H9 (cell line): ENCODE data around the gene VIM. TPM values are rescaled to one million over a fixed set of nuclear protein-coding genes. Genes with fewer than 3 reads are reported as not detected.

ENCODE experiments used
- DNase-seq: peaks from one replicate; pipeline ENCODE4 v3.0.0-alpha.2; 2017
- H2AFZ ChIP-seq: one replicate; pipeline ENCODE4 v1.6.1; 2013; ENCODE audit warnings: mild to moderate bottlenecking, low read length, control low read depth, moderate library complexity
- H2AK5ac ChIP-seq: 2 replicates; pipeline ENCODE4 v1.6.1; 2013; ENCODE audit warnings: low read length, control low read depth, mixed read lengths; ENCODE audit not compliant: insufficient read length
- H2BK120ac ChIP-seq: one replicate; pipeline ENCODE4 v1.6.1; 2013; ENCODE audit warnings: low read depth, mild to moderate bottlenecking, low read length, control low read depth, inconsistent platforms; ENCODE audit not compliant: poor library complexity, severe bottlenecking
- H2BK12ac ChIP-seq: 2 replicates; pipeline ENCODE4 v1.6.1; 2013; ENCODE audit warnings: low read length, control low read depth, mixed read lengths, low read depth; ENCODE audit not compliant: insufficient read length
- H2BK15ac ChIP-seq: 2 replicates; pipeline ENCODE4 v1.6.1; 2013; ENCODE audit warnings: low read depth, low read length, control low read depth
- H2BK20ac ChIP-seq: one replicate; pipeline ENCODE4 v1.6.1; 2013; ENCODE audit warnings: low read depth, mild to moderate bottlenecking, low read length, control low read depth, inconsistent platforms; ENCODE audit not compliant: poor library complexity, severe bottlenecking
- H2BK5ac ChIP-seq: 2 replicates; pipeline ENCODE4 v1.6.1; 2013; ENCODE audit warnings: low read length, control low read depth, mixed read lengths; ENCODE audit not compliant: insufficient read length
- H3K14ac ChIP-seq: 2 replicates; pipeline ENCODE4 v1.6.1; 2013; ENCODE audit warnings: low read length, control low read depth; ENCODE audit not compliant: insufficient read depth
- H3K18ac ChIP-seq: 2 replicates; pipeline ENCODE4 v1.6.1; 2013; ENCODE audit warnings: low read depth, mild to moderate bottlenecking, mixed read lengths, low read length, control low read depth; ENCODE audit not compliant: insufficient read length
- H3K23ac ChIP-seq: 2 replicates; pipeline ENCODE4 v1.6.1; 2013; ENCODE audit warnings: low read length, control low read depth, mixed read lengths, low read depth; ENCODE audit not compliant: insufficient read length
- H3K23me2 ChIP-seq: 2 replicates; pipeline ENCODE4 v1.6.1; 2013; ENCODE audit warnings: low read depth, mild to moderate bottlenecking, mixed read lengths, low read length, control low read depth; ENCODE audit not compliant: insufficient read length, poor library complexity, severe bottlenecking
- H3K27ac ChIP-seq: 2 replicates; pipeline ENCODE4 v1.5.1; 2013; ENCODE audit warnings: low read length, control low read depth, mixed read lengths, low read depth; ENCODE audit not compliant: insufficient read length
- H3K27me3 ChIP-seq: 2 replicates; pipeline ENCODE4 v1.6.1; 2013; ENCODE audit warnings: low read length, control low read depth, inconsistent platforms; ENCODE audit not compliant: insufficient read depth
- H3K4ac ChIP-seq: 2 replicates; pipeline ENCODE4 v1.6.1; 2013; ENCODE audit warnings: low read depth, mild to moderate bottlenecking, control low read depth, inconsistent platforms, low read length, moderate library complexity
- H3K4me1 ChIP-seq: 2 replicates; pipeline ENCODE4 v1.6.1; 2013; ENCODE audit warnings: low read length, control low read depth, inconsistent platforms; ENCODE audit not compliant: insufficient read depth
- H3K4me2 ChIP-seq: 2 replicates; pipeline ENCODE4 v1.6.1; 2013; ENCODE audit warnings: low read length, control low read depth, mixed read lengths; ENCODE audit not compliant: insufficient read length, insufficient read depth
- H3K56ac ChIP-seq: 2 replicates; pipeline ENCODE4 v1.6.1; 2013; ENCODE audit warnings: low read depth, mild to moderate bottlenecking, mixed read lengths, low read length, control low read depth; ENCODE audit not compliant: insufficient read length
- H3K79me1 ChIP-seq: 2 replicates; pipeline ENCODE4 v1.6.1; 2013; ENCODE audit warnings: low read depth, mild to moderate bottlenecking, moderate library complexity, low read length, control low read depth, inconsistent platforms; ENCODE audit not compliant: insufficient read depth, poor library complexity, severe bottlenecking
- H3K79me2 ChIP-seq: 2 replicates; pipeline ENCODE4 v1.6.1; 2013; ENCODE audit warnings: low read length, control low read depth, inconsistent platforms; ENCODE audit not compliant: insufficient read depth
- H3K9ac ChIP-seq: 2 replicates; pipeline ENCODE4 v1.6.1; 2013; ENCODE audit warnings: low read length, control low read depth, mixed read lengths; ENCODE audit not compliant: insufficient read length; ENCODE audit errors: extremely low read depth
- H3K9me3 ChIP-seq: one replicate; pipeline ENCODE4 v1.6.1; 2013; ENCODE audit warnings: low read depth, low read length, inconsistent platforms; ENCODE audit not compliant: control insufficient read depth
- H3T11ph ChIP-seq: one replicate; pipeline ENCODE4 v1.6.1; 2013; ENCODE audit warnings: mild to moderate bottlenecking, low read length, control low read depth, inconsistent platforms
- H4K20me1 ChIP-seq: one replicate; pipeline ENCODE4 v1.6.1; 2013; ENCODE audit not compliant: control insufficient read depth, insufficient read length, insufficient read depth
- H4K5ac ChIP-seq: 2 replicates; pipeline ENCODE4 v1.6.1; 2013; ENCODE audit warnings: low read depth, mild to moderate bottlenecking, mixed read lengths, low read length, control low read depth; ENCODE audit not compliant: insufficient read length
- H4K8ac ChIP-seq: replicated peaks from 2 replicates; pipeline ENCODE4 v1.6.1; 2013; ENCODE audit warnings: low read length, control low read depth, mixed read lengths, low read depth; ENCODE audit not compliant: insufficient read length
- H4K91ac ChIP-seq: 2 replicates; pipeline ENCODE4 v1.6.1; 2013; ENCODE audit warnings: low read depth, mild to moderate bottlenecking, moderate library complexity, mixed read lengths, low read length, control low read depth; ENCODE audit not compliant: insufficient read length
- H3K27ac Mint-ChIP-seq, 3 experiments: 2 replicates in 2 of 3; 3 replicates in 1 of 3; pipeline ENCODE4 v1.8.0; 2020 to 2021; ENCODE audit warnings: mixed read lengths in 3 of 3, mild to moderate bottlenecking in 1 of 3, moderate library complexity in 1 of 3
- H3K27me3 Mint-ChIP-seq: 2 replicates; pipeline ENCODE4 v1.8.0; 2021; ENCODE audit warnings: low read depth, mild to moderate bottlenecking, moderate library complexity, mixed read lengths
- H3K36me3 Mint-ChIP-seq, 3 experiments: 2 replicates in 2 of 3; 3 replicates in 1 of 3; pipeline ENCODE4 v1.8.0; 2020 to 2021; ENCODE audit warnings: low read depth in 3 of 3, mixed read lengths in 3 of 3; ENCODE audit not compliant: insufficient read depth in 1 of 3
- H3K4me1 Mint-ChIP-seq, 2 experiments: 2 replicates each; pipeline ENCODE4 v1.8.0; 2020; ENCODE audit warnings: mixed read lengths in 2 of 2
- H3K4me3 Mint-ChIP-seq, 2 experiments: 2 replicates in 1 of 2; 3 replicates in 1 of 2; pipeline ENCODE4 v1.8.0; 2020 to 2021; ENCODE audit warnings: mild to moderate bottlenecking in 2 of 2, mixed read lengths in 2 of 2, moderate library complexity in 1 of 2
- H3K9me3 Mint-ChIP-seq, 2 experiments: 2 replicates in 1 of 2; 3 replicates in 1 of 2; pipeline ENCODE4 v1.8.0; 2020; ENCODE audit warnings: mild to moderate bottlenecking in 2 of 2, mixed read lengths in 2 of 2, moderate library complexity in 1 of 2
- WGBS: extraction: QIAGEN DNeasy Blood & Tissue Kit; methylation state at CpG from one replicate; pipeline ENCODE4 v1.1.7; 2013; ENCODE audit warnings: missing lambda C conversion rate, low lambda C conversion rate, mixed read lengths; ENCODE audit not compliant: insufficient read length; ENCODE audit errors: extremely low coverage; 5-methylcytosine and 5-hydroxymethylcytosine counted together
- total RNA-seq: library from RNA; stranded (reverse); gene quantifications from 2 replicates; pipeline ENCODE4 v1.2.1, GENCODE V29; 2021
- TF ChIP-seq, protein P1 (sequence below): fragments of 200-600 bp; sonication (generic); conservative IDR thresholded peaks from 3 replicates; pipeline ENCODE4 v1.8.0; 2021; ENCODE audit warnings: antibody characterized with exemption, mild to moderate bottlenecking

VIM gene
- total RNA-seq, 1 experiment from 2014 or later, result 232 TPM

DNA sequence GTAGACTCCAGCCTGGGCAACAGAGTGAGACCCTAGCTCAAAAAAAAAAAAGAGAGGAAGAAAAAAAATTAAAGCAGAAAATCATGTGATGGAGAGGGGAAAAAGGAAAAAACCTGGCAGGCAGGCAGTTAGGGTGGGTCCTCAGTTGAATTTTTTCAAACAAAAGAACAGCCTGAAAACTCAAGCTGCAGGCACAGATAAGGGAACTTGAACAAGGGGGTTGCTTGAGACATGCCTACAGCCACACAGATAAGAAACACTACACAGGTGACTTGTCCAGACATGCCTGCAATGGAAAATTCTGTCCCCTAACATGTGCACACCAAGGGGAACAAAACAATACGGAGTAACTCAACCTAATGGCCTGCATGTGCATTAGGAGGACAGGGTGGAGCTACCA, 19.2 kb downstream of the VIM start:
- Histone ChIP-seq H4K20me1 (no peaks in the 10 kb centered on the region), H3K9ac (no peak overlapping the region), H3K79me1 (no peaks in the 10 kb centered on the region), H2AFZ (no peak overlapping the region), H3K18ac (no peak overlapping the region), H3K23ac (no peak overlapping the region), H3K23me2 (no peaks in the 10 kb centered on the region), H3K4ac (no peak overlapping the region), H2BK120ac (no peak overlapping the region), H3K27me3 (no peaks in the 10 kb centered on the region), H3K4me1 (no peaks in the 10 kb centered on the region), H4K91ac (no peak overlapping the region), H2BK12ac (no peak overlapping the region), H4K5ac (no peak overlapping the region), H3K4me2 (no peak overlapping the region), H2BK15ac (no peak overlapping the region), H3K9me3 (peaks cover 12% of the 10 kb centered on the region), H3K27ac (no peak overlapping the region), H4K8ac (no peak overlapping the region), H2BK5ac (no peak overlapping the region), H2AK5ac (no peak overlapping the region), H3T11ph (no peak overlapping the region), H2BK20ac (no peak overlapping the region), H3K14ac (no peak overlapping the region), H3K56ac (no peak overlapping the region), H3K79me2 (no peaks in the 10 kb centered on the region)
- H3K36me3 Mint-ChIP-seq, result peaks cover 0 to 23% (median 10%) of the 10 kb centered on the region in 3 experiments; a peak in 5 of 7 replicates
- TF ChIP-seq, protein P1, sequence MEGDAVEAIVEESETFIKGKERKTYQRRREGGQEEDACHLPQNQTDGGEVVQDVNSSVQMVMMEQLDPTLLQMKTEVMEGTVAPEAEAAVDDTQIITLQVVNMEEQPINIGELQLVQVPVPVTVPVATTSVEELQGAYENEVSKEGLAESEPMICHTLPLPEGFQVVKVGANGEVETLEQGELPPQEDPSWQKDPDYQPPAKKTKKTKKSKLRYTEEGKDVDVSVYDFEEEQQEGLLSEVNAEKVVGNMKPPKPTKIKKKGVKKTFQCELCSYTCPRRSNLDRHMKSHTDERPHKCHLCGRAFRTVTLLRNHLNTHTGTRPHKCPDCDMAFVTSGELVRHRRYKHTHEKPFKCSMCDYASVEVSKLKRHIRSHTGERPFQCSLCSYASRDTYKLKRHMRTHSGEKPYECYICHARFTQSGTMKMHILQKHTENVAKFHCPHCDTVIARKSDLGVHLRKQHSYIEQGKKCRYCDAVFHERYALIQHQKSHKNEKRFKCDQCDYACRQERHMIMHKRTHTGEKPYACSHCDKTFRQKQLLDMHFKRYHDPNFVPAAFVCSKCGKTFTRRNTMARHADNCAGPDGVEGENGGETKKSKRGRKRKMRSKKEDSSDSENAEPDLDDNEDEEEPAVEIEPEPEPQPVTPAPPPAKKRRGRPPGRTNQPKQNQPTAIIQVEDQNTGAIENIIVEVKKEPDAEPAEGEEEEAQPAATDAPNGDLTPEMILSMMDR, result no peak
- peaks cover 13 to 22% of the 10 kb centered on the region in 2 experiments; a peak in 4 of 5 replicates for H3K9me3 Mint-ChIP-seq
- no peaks in the 10 kb centered on the region for H3K4me1 Mint-ChIP-seq
- H3K27ac Mint-ChIP-seq, result no peak overlapping the region
- WGBS, result no CpG with 5 or more reads among the region's 1 CpG
- no peak overlapping the region for H3K4me3 Mint-ChIP-seq
- DNase-seq, result no peak
- no peaks in the 10 kb centered on the region for H3K27me3 Mint-ChIP-seq
